Measurements from ENCODE around the gene COX4I2.
A peak's percentile ranks its signal among the peaks of the same experiment; 100 is the strongest.
"Not testable (repeated sequence)": the region's sequence is repeated elsewhere in the genome, so short reads cannot be mapped to it uniquely, and the experiment has no call there.

COX4I2 gene

DNA sequence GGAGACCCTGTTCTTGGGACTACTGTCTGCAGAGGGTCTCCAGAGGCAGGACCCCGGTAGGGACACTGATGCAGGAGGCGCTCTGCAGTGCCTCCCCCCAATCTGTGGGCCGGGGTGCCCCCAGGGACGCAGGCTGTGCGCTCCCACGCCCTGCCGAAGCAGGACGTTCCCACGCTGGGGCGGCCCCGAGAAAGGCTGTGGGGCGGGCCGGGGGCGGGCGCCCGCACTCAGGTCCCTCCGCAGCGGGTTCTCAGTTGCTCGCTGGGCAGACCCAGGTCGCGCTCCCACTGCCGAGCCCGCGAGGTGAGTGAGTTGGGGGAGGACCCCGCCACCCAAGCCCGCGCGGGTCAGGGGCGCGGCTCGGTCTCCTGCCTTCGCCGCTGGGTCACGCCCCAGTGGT is at the start of gene COX4I2:
TSS of gene COX4I2 (plus strand) at position 253 of the 400 bp plus-strand sequence. CDS start 1,106 bp downstream, outside the sequence.
- DNase-seq = no peak

DNA sequence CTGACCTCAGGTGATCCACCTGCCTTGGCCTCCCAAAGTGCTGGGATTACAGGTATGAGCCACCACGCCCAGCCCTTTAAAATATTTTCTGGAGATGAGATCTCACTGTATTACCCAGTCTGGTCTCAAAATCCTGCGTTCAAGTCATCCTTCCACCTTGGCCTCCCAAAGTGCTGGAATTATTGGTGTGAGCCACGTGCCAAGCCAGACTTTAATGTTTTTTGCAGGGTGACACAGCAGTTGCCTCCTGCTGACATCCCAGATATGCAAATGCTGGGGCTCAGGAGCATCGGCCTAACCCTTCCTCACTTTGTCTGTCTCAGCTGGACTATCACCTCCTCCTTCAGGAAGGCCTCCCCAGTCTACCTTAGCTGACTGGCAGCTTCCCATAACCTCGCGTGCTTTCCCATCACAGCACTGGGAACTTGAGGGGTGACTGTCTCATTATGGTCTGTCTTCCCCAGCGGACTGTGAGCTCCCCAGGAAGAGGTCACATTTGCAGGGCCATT is 46.9 kb upstream of the COX4I2 start:
- DNase-seq = no peak

DNA sequence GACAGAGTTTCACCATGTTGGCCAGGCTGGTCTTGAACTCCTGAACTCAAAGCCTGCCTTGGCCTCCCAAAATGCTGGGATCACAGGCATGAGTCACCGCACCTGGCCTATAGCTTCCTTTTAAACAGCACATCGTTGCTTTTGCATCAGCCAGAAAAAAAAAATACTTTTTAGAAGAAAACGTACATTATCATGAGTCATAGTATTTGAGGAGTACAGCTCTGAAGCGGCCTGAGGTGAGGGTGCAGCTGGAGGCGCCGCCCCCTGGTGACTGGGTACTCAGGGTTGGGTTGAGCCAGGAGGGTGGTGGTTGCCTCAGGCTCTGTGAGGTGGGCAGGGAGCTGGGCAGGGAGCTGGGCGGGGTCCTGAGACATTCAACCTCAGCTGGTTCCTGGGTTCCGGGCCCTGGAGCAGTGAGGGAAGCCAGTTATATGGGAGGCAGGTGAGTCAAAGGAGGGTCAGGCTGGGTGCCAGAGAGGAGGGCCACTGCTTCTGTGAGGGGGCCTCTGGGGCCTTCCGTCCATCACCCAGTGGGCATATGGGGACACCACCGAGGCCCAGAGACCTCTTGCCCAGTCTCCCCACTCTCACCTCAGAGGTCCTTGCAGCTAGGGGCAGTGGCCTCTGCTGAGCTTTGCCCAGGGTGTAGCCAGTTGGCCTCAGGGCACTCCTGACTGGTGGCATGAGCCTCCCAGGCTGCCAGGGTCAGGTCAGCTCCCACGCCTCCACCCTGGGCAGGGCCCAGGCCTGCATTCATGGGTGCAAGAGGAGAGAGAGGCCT is 44.3 kb upstream of the COX4I2 start:
- no peak for DNase-seq

DNA sequence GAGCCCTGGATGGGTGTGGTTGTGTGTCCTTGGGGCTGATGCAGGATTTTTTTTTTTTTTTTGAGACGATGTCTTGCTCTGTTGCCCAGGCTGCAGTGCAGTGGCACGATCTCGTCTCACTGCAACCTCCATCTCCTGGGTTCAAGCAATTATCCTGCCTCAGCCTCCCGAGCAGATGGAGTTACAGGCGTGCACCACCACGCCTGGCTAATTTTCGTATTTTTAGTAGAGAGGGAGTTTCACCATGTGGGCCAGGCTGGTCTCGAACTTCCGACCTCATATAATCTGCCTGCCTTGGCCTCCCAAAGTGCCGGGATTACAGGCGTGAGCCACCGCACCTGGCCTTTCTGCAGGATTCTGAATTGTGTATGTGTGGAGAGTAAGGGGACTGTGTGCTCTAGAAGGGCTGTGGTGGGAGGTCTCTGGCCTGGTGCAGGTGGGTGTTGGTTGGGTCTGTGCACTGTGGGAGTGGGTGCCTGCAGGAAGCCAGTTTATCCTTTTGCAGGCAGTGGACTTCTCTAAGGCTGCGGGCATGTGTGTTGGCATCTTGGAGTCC is 43.6 kb upstream of the COX4I2 start:
- DNase-seq = no peak

DNA sequence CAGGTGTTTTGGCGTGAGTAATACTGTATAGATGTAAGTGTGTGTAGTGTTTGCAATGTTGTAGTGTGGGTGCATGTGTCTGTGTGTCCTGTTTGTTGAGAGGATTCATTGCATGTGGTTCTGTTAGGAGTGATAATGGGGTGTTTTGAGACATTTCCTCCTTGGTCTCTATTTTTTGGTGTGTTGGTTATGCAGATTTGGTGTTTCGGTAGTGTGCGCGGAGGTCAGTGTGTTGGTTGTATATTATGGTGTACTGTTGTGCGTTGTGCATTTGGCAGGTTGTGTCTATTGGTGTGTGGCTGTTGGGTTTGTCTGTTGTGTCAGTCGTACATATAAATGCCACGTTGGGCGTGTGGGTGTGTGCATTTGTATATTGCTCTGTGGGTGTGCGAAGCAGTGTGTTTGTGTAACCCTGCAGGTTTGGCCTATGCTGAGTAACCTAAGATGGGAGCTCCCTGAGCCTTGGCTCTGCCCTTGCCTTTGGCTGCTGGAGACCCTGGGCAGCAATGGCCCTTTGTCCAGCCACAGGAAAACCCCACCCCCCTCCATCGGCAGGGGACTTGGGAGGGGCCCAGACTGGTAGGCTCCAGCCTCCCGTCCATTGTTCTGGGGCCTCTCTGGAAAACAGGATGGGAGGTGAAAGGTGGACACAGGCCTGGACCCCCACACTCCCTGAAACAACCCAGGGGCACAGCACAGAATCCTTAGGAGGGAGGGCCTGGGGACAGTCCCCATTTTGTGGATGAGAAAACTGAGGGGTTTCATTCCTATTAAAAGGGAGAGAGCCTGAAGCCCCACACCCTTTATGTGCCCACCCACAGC is 42.9 kb upstream of the COX4I2 start:
- no peak for DNase-seq

DNA sequence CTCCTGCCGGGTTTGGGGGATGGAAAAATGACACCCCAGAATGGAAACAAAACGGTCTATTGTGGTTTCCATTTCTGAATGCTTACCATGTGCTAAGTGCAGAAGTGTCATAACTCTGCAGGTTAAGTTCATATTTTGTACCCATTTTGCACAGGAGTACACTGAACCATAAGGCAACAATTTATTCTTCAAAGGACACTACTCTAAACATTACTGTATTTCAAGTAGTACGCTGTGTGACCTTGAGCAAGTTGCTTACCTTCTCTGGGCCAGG is 42.4 kb upstream of the COX4I2 start:
- DNase-seq = no peak

DNA sequence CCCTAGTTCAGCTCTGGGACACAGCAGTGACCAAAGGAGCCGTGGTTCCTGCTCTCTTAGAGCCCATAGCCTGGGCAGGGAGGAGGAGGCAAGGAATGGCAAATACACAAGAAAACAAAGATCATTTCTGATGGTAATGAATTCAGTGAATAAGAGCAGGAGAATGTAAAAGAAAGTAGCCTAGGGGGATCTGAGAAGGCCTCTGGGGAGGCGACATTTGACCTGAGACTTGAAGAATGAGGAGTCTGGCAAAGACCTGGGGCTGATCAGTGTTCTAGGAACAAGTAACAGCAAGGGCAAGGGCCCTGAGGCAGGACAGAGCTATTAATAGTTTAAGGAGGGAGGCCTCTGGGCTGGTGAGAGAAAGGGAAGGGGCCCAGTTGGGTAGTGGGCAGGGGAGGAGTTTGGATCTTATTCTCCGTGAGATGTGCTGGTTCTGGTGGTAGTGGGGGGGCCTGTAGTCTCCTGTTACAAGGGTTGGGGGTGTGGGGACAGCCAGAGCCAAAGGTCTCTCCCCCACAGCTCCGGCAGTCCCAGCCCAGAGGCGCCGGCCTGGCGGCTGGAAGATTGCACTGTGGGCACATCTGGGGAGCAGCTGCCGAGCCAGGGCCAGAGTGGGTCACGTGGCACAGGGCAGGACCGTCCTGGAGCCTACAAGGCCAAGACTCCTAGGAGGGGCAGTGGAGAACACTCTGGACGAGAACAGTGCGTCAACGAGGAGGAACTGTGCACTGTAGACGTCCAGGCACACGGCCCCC is 41.9 kb upstream of the COX4I2 start:
- no peak for DNase-seq

DNA sequence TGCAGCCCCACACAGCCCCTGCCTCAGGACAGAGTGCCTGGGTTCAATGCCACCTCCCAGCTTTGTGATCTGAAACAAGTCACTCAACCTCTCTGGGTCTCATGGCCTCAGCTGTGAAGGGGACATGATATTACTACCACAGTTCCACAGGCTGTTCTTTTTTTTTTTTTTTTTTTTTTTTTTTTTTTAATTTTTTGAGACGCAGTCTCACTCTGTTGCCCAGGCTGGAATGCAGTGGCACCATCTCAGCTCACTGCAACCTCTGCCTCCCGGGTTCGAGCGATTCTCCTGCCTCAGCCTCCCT is 41.3 kb upstream of the COX4I2 start:
- DNase-seq = not testable (repeated sequence)

DNA sequence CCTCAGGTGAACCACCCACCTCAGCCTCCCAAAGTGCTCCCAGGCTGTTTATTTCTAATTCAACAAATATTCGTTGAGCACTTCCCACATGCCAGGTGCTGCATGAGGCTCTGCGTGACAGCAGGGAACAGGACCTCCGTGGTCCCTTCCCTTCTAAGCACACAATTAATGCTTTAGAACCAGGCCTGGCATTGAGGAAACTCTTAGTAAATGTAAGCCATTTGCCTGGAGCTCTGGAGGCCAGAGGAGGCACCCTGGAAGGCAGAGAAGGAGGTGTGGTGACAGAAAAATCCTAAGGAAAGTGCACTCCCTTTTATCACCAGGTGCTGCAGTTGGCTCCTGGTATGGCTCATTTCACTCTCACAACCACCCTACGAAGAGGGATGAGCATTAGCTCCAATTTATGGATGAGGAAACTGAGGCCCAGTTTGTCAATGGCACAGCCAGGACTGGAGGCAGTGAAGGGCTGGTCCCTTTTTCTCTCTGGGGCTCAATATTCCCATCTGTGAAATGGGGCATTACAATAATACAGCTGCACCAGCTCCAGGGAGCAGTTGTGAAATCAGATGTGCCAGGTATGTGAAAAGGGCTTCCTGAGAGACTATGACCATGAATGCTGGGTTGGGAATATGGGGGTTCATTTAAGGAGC is 40.8 kb upstream of the COX4I2 start:
- DNase-seq = no peak

DNA sequence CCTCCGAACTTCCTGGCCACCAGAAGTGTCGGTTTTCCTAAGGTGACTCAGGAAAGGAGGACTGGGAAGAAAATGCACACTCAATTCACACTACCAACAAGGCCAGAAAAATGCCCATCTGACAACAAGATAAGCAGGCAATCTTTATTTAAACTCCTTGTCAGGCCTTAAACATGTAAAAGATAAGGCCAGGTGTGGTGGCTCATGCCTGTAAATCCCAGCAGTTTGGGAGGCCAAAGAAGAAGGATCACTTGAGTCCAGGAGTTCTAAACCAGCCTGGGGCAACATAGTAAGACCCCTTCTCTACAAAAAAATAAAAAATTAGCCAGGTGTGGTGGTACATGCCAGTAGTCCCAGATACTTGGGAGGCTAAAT is 40.2 kb upstream of the COX4I2 start:
- DNase-seq = no peak

DNA sequence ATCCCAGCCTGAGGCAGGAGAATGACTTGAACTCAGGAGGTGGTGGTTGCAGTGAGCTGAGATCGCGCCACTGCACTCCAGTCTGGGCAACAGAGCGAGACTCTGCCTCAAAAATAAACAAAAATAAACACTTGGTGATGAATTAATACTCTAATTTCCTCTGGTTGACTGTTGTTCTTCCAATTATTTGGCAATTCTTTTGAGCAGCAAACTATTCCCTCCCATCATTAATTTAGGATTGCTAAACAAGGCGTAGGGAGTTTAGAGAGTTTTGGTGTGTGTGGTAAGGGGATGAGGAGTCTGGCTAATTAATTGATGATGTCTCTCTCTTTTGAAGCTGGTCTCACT is 35.3 kb upstream of the COX4I2 start:
- DNase-seq = no peak

DNA sequence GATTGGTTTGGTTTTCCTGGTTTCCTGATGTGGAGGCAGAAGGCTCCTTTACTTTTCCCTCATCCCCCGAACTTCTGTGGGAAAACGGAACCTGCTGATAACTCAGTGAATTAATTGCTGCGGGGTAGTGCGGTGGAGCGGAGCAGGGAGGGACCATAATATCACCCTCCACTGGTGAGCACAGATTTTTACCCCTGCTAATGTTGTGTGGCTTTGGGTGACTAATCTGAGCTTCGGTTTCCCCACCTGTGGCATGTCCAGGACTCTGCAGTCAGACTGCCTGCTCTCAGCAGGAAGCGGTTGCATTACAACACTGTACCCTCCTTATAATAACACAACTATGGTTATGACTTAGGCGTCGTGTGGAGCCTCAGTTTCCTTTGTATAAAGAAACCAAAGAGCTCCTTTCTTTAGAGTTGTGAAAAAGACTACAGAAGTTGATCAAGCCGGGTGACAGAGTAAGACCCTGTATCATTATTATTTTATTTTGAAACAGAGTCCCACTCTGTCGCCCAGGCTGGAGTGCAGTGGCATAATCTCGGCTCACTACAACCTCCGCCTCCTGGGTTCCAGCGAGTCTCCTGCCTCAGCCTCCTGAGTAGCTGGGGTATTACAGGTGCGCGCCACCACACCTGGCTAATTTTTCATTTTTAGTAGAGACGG is 34.8 kb upstream of the COX4I2 start:
- DNase-seq = no peak

DNA sequence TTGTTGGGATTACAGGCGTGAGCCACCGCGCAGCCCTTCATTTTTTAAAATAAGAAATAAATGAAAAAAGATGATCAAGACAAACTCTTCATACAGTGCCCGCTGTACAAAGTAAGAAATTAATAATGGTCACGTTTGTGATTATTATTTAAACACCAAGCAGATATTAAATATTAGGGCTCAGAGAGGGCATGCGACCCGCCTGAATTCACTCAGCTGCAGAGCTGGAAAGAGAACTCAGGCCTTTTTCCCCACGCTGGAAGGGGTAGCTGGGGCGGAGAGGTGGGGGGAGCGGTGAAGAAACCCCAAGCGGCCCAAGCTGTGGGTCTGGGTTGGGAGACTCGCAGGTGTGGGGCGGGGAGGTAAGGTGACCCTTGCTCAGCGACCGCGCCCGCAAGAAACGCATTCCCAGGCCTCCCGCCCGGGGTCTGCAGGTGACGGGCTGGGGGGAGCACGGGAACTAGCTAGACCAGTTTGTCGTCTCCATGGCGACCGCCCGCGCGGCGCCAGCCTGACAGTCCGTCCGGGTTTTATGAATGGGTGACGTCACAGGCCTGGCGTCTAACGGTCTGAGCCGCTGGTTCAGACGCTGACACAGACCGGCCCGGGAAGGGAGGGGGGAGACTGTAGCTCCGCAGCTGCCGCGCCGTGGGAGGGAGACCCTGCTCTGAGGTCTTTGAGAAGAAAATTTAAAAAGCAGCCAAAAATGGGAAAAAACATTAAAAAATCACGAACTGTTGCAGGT is 33.7 kb upstream of the COX4I2 start:
- peak; percentile 98 for DNase-seq

DNA sequence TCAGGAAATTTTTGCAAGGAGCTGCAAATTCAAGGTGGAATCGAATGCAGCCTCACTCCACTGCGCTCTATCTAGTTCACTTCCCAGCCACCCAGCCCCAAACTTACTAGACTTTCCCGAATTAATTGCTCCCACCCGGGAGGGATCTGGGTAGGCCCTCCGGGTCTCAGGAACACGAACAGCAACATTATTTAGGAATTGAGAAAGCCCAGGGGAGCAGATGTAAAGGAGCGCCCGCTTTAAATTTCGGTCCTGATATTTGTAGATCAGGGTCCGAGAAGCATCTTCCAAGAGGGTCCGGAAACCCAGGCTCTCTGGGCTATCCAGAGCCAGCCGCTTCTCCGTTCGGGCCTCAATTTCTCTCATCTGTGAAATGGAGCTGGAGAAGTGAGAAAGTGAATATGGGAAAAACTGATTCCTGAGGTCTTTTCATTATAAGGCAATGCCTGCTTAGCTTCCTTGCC is 33.1 kb upstream of the COX4I2 start:
- no peak for DNase-seq

DNA sequence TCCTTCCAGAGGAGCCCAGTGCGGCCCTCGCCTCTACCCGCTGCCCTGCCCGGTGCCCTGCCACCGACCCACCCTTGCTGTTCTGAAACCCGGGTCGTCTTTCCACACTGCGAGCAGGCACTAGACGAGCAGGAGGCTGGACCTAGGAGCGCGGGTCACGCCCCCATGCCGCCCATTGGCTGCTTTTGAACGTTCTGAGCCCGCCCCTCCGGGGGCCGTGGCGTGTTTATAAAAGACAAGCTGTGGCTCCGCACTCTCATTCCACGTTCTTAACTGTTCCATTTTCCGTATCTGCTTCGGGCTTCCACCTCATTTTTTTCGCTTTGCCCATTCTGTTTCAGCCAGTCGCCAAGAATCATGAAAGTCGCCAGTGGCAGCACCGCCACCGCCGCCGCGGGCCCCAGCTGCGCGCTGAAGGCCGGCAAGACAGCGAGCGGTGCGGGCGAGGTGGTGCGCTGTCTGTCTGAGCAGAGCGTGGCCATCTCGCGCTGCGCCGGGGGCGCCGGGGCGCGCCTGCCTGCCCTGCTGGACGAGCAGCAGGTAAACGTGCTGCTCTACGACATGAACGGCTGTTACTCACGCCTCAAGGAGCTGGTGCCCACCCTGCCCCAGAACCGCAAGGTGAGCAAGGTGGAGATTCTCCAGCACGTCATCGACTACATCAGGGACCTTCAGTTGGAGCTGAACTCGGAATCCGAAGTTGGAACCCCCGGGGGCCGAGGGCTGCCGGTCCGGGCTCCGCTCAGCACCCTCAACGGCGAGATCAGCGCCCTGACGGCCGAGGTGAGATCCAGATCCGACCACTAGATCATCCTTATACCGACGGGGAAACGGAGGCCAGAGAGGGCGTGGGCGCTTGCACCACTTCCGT is 32.4 kb upstream of the COX4I2 start, which contains the start of gene ID1:
TSS of gene ID1 (plus strand) at position 259 of the 871 bp plus-strand sequence. CDS start at position 358, 99 bp downstream.
- DNase-seq = peak; percentile 98

DNA sequence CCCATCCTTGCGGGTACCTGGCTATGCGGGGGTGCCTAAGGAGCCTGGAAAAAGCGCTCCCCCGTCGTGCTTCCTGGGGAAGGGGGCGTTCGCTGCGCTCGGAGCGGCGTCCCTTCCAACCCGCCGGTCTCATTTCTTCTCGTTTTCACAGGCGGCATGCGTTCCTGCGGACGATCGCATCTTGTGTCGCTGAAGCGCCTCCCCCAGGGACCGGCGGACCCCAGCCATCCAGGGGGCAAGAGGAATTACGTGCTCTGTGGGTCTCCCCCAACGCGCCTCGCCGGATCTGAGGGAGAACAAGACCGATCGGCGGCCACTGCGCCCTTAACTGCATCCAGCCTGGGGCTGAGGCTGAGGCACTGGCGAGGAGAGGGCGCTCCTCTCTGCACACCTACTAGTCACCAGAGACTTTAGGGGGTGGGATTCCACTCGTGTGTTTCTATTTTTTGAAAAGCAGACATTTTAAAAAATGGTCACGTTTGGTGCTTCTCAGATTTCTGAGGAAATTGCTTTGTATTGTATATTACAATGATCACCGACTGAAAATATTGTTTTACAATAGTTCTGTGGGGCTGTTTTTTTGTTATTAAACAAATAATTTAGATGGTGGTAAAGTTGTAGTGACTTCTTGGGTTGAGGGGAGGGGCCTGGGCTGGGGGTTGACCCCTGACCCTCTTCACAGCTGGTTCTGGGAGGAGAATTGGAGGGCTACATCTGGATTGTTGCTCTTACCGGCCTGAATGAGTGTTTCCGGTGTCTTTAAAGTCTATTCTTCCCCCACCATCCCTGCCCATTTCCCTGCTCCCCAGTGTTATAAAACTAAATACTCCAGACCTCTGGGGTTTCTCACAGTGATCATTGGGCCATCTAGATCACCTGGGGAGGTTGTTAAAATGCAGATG is 31.6 kb upstream of the COX4I2 start:
- DNase-seq = no peak

DNA sequence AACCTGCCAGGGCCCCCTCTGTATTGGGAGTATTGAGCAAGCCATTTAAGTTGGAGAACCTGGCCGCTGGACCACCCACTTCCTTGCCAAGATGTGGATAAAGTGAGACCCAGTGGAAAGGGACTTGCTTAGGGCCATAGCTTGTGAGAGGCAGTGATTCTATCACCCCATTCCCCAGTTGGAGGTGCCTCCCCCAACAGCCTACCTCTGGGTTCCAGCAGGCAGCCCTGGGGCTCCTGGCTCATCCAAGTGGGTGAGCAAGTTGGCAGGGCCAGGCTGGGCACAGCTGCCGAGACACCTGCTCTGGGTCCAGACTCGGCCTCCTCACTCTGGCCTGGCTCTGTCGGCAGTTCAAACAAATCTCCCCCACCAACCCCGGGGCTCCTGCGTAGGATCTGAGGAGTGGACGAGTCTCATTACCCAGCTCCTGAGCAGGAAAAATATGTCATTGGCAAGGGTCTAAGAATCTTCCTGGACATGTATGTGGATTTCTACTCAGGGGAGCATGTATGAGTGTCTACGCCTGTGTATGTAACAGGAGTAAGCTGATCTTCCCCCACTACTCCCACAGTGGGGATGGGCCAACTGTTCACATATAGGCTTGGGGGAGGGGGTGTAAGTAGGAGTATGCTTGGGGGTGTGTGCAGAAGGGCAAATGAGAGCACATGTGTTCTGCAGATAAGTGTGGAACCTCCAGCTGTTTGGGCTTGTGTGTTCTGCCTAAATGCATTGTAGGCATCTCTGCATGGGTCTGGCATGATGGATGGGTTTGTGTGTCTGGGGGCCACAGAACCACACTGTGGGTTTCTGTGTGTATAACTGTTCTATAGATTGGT is 30.7 kb upstream of the COX4I2 start:
- peak; percentile 78 for DNase-seq

DNA sequence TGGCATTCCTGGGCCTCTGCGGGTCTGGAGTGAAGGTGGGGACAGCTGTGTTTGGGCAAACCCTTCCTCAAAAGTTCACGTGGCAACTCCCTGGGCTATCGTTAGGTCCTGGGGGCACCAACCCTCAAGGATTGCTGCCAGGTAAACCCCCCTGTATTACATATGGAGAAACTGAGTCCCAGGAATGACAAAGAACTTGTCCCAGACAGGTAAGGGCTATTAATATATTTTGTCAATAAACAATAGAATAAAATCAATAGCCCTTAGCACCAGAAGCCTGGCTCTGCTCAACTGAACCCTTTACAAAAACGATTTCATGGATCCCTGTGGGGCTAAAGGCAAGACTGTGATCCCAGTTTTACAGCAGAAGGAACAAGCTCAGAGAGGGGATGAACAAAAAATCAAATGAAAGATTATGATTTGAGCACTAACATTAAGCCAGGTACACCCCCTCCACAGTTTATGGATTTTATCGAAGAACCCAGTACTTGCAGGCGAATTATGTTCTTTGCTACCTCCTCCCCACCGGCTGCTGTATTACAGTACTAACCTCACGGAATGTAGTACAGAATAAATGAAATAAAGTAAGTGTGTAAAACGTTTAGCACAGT is 30.0 kb upstream of the COX4I2 start:
- DNase-seq = peak; percentile 74
